GM18909 (cell line): ENCODE measurements around the gene KCNA2.
A peak's percentile ranks its signal among the peaks of the same experiment; 100 is the strongest.

Source experiments
- ATAC-seq: cut with Tn5 transposase; IDR thresholded peaks from one replicate; pipeline ENCODE4 v1.9.1; 2021; ENCODE audit warnings: mild to moderate bottlenecking; ENCODE audit not compliant: unreplicated experiment, poor library complexity

KCNA2 gene

GRCh38 chr1:110630839-110631663 lies 24.9 kb upstream of the KCNA2 start:
- peak; percentile 52 for ATAC-seq

DNA sequence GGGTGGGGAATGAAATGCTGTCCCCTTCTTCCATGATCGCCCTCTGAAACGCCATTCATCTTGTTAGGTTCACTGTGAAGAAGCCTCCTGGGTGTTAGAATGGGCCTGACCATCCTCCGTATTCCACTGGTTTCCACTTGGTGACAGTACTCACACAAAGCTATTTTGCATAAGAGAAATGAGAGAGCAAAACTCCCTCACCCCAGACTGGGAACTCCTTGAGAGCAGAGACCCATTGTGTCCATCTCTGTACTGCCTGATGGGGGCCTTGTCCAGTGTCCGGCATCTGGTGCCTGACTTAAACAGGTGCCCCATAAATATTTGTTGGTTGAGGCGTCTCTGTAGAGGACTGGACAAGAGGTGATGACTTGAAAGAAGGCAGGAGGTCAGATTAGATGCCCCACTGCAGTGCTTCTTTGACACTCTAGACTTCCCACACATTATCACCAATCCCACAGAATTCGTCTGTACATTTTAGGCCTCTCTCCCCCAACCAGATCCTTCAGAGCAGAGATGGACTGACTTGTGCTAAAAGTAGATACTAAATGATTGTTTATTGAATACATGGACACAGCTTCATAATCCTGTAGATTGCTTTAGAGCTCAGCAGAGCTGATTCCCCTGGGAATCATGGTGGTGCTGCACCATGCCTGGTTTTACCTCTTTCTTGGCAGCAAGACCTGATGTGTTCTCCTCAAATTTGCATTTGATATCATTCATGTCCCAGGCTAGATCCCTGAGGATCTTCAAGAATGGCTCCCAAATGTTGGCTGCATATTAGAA lies 22.4 kb upstream of the KCNA2 start:
- no peak for ATAC-seq

DNA sequence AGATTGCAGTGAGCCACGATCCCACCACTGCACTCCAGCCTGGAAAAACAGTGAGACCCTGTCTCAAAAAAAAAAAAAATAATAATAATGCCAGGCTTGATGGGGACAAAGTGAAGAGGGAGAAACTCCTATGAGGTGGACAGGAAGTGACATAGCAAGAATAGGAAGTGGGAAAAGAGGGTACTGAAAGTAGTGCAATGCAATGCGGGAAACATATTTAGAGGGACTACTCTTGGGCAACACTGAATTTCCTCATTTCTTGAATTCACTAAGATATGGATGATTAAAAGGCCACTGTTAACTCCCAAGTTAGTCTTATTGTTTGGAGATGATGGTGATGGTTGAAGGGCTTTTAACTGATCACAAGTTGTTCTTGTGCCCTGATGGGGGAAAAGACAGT lies 21.6 kb upstream of the KCNA2 start:
- no peak for ATAC-seq

- ATAC-seq, result no peak
Measured at GRCh38 chr1:110626889-110627288, 20.7 kb upstream of the KCNA2 start.

DNA sequence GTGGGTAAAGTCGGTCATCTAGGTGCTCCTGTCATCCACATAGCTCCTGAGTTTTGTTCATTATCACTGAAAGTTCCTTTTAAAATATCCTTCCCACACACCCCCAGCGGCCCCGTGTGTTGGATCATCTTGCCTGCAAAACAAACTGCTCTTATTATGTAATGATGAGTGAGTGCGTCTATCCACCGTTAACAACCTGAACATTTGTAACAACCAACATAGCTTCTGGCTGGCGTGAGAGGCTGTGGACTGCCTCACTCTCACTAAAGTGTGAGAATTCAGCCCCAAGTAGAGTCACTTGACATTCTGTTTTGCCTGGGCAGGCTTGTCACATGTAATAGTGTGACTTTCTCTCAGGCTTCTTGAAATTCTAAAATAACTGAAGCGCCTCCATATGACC lies 14.5 kb upstream of the KCNA2 start:
- no peak for ATAC-seq

- no peak for ATAC-seq
Measured at GRCh38 chr1:110620250-110620615, 14.1 kb upstream of the KCNA2 start.

GRCh38 chr1:110619412-110620249 lies 13.5 kb upstream of the KCNA2 start:
- ATAC-seq, result peak; percentile 82

DNA sequence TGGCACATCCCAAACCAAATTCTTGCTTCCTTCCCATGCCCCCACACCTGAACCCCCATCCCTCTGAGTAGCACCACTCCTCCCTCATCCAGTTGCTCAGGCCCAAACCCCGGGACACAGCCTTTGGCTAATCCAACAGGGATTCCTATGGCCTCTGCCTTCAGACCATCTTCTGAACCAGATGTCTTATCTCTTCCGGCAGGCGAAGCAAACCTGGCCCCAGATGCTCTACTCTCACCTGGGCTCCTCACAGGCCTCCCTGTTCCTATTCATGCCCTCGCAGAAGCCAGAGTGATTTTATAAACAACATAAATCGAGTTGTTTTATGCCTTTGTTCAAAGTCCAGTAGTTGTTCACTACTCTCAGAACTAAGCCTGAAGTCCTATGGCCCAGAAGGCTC lies 12.5 kb upstream of the KCNA2 start:
- no peak for ATAC-seq

DNA sequence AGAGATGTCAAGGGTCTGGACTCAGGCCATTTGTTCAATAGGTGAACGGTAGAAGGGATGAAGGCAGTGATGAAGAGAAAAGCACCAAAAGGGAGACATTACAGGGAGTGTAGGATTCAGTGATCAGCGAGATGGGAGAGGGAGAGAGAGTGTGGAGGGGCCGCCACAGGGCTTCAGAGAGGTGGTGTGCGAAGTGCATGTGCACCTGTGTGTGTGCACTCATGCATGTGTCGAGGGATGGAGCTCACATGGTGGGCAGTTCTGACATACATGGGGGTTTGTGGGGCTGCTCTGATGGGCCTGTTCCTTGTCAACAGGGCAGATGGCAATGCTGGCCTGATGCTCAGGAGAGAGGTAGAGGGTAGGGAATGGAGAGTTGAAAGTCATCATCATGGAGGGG lies 11.4 kb upstream of the KCNA2 start:
- ATAC-seq, result no peak

DNA sequence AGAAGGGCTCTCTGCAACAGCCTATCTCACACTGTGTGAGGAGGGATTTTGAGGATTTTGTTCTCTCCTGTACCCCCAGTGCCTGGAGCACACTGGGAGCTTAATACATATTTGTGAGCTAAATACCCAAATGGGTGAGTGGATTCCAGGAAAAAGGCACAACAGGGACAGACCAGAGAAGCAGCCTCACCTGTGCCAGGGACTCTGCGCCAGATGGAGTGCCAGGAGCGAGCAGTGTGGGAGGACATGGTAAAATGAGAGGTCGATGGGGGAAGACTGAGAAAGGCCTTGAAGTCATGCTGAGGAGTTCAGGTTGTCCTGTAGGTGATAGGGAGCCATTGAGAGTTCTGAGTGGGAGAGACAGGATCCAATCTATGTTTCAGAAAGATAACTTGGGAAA lies 11.0 kb upstream of the KCNA2 start:
- ATAC-seq, result no peak

GRCh38 chr1:110616587-110616986 lies 10.4 kb upstream of the KCNA2 start:
- no peak for ATAC-seq

- ATAC-seq, result no peak
Measured at GRCh38 chr1:110615548-110616130, 9.5 kb upstream of the KCNA2 start.

DNA sequence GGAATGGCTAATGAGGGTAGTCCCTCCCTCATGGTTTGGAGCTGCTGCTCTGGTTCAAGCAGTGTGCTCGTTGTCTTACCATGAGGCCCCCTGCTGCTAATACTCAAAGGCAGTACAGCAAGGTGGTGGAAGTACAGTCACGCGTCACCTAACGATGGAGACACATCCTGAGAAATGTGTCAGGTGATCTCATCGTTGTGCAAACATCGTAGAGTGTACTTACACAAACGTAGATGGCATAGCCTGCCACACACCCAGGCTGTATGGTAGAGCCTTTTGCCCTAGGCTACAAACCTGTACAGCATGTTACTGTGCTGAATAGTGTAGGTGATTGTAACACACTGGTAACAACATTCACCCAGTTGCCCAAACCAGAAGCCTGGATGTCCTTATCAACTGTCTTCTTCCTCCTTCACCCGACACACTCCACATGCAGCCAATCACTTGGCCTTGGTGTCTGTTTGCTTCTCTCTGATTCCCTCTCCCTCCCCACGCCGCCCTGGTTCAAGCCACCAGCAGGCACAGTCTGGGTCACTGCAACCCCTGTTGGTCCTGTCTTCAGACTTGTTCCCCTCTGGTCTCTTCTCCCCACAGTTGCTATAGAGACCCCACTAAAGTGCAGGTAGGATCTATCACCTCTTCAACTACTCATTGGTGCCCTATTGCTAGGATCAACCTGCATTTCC lies 6.0 kb upstream of the KCNA2 start:
- ATAC-seq, result no peak

GRCh38 chr1:110610696-110611286 lies 4.6 kb upstream of the KCNA2 start:
- ATAC-seq, result no peak

GRCh38 chr1:110610084-110610483 lies 3.9 kb upstream of the KCNA2 start:
- ATAC-seq, result no peak

- ATAC-seq, result no peak
Measured at GRCh38 chr1:110608247-110608646, 2.1 kb upstream of the KCNA2 start.

DNA sequence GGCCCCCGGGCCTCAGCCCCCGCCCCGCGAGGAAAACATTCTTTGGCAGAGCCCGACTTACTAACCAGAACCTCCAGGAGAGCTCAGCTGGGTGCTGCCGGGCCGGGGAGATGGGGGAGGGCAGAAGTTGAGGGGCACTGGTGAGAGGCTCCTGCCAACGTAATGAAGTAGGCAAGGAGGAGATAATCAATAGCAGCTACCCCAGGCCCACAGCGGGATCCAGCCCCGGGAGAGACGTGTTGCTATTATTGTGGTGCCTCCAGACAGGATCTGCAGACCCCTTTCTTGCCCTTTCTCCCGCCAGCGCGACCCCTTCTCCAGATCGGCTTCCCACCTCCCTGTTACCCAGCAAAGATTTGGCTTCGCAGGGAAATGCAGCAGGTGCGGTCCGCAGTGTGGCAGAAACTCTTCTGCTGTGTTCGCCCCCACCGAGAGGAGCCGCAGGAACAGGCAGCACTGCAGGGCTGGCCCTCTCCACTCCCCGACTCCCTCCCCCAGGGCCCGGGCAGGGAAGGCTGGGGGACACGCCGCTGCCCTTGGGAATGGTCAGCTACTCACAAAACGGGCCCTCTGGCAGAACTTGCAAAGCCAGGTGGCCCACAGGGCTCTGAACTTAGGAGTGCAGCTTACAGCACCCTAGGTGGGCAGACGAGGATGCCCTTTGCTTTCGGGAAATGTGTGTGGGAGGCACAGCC lies 1.5 kb upstream of the KCNA2 start:
- ATAC-seq, result no peak

DNA sequence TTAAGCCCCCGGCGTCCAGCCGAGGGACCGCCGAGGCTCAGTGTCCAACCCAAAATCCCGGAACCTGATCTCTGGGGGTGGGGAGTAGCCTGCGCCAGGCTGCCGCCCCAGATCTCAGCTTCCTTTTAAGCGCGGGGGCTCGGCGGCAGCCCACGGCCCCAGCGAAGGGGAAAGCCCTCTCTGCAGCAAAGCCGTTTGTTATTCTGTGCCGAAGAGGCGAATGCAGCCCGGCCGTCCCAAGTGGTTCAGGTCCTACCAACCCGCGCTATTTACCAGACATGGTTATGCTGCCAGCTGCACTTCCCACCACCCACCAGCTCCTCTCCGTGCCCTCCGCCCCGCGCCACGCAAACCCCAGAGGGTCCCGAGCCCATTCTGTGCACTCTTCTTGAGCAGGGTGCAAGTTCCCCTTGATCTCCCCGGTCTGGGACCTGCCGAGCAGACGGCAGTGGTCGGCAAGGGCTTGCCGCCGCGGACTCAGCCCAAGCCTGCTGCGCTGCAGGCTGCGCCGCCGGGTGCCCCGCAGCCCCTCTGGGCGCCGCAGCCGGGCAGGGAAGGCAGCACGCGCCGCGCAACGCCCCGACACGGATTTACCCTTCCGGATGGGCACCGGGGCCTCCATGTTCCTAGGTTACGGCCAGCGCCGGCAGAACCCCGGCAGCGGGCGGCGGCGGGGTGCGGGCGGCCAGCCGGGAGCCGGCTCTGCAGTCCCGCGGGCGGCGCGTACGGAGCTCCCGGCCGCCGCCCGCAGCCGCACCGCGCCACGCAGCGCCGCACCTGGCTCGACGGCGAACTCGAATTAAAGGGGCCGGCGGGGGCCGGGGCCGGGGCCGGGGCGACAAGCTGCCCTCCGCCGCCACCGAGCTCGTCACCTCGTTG lies 738 bp upstream of the KCNA2 start:
- ATAC-seq, result no peak
